GM10248 (cell line): ENCODE results near the gene LYPD3.

Source experiments
- CTCF ChIA-PET: fragments of 300-600 bp; sonication (Branson Sonifier 250); formaldehyde crosslinking; extraction: SDS; loops from one replicate; lab custom pipeline; 2021; ENCODE audit warnings: antibody characterized with exemption; lab: Yijun Ruan, JAX
- POLR2A ChIA-PET: fragments of 350-650 bp; sonication (Branson Sonifier 250); formaldehyde crosslinking; extraction: SDS; loops from one replicate; lab custom pipeline; 2020; ENCODE audit warnings: antibody characterized with exemption; lab: Yijun Ruan, JAX
- DNase-seq: peaks from one replicate; pipeline ENCODE4 v3.0.0; 2012; ENCODE audit errors: extremely low spot score
- TF ChIP-seq, protein P1 (sequence below): IDR thresholded peaks from 2 replicates; pipeline ENCODE4 v1.5.1; 2012; ENCODE audit warnings: mild to moderate bottlenecking, low read depth; ENCODE audit errors: extremely low read depth, missing control alignments, control extremely low read depth

LYPD3 gene

DNA sequence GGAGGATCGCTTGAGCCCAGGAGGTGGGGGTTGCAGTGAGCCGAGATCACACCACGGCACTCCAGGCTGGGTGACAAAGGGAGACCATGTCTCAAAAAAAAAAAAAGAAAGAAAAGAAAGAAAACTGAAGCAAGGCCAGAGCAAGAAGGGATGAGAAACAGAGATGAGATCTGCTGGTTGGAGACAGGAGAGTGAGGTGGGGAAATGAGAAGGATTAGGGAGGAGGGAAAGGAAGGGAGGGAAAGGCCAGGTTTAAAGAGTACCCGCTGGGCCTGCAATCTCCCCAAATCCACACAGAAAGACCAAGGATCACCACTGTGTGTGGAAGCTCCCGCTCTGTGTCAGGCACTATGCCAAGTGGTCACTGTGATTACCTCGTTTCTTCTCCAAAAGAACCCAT is 16.3 kb upstream of the LYPD3 start:
- ChIA-PET CTCF (no interaction called here), POLR2A (interaction anchor here (0.7 kb wide), 1 partner anchor 18 kb away, joined by 5 read pairs; no protein-coding TSS in a partner anchor)
- DNase-seq, result no peak
- TF ChIP-seq, protein P1, sequence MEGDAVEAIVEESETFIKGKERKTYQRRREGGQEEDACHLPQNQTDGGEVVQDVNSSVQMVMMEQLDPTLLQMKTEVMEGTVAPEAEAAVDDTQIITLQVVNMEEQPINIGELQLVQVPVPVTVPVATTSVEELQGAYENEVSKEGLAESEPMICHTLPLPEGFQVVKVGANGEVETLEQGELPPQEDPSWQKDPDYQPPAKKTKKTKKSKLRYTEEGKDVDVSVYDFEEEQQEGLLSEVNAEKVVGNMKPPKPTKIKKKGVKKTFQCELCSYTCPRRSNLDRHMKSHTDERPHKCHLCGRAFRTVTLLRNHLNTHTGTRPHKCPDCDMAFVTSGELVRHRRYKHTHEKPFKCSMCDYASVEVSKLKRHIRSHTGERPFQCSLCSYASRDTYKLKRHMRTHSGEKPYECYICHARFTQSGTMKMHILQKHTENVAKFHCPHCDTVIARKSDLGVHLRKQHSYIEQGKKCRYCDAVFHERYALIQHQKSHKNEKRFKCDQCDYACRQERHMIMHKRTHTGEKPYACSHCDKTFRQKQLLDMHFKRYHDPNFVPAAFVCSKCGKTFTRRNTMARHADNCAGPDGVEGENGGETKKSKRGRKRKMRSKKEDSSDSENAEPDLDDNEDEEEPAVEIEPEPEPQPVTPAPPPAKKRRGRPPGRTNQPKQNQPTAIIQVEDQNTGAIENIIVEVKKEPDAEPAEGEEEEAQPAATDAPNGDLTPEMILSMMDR, result no peak

DNA sequence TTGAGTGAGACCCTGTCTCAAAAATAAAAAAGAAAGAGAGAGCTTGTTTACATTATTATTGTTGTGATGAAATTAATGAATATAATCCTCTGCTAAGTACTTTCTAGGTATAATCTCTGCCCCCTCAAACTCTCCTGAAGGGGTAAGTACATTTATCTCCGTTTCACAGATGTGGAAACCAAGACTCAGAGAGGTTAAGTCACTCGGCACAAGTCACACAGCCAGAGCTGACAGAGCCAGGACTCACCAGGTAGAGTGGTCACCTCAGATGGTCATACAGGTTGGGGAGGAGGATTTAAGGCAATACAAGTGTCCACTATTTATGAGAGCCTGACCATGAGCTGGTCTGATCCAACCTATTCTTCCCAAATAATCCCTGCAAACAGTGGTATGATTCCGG is 15.2 kb upstream of the LYPD3 start:
- TF ChIP-seq, protein P1, result no peak
- ChIA-PET CTCF (interaction anchor here (1.0 to 2.1 kb wide), 3 partner anchors 34 to 55 kb away, joined by 4 to 12 read pairs (median 5); no protein-coding TSS in a partner anchor), POLR2A (no interaction called here)
- no peak for DNase-seq

DNA sequence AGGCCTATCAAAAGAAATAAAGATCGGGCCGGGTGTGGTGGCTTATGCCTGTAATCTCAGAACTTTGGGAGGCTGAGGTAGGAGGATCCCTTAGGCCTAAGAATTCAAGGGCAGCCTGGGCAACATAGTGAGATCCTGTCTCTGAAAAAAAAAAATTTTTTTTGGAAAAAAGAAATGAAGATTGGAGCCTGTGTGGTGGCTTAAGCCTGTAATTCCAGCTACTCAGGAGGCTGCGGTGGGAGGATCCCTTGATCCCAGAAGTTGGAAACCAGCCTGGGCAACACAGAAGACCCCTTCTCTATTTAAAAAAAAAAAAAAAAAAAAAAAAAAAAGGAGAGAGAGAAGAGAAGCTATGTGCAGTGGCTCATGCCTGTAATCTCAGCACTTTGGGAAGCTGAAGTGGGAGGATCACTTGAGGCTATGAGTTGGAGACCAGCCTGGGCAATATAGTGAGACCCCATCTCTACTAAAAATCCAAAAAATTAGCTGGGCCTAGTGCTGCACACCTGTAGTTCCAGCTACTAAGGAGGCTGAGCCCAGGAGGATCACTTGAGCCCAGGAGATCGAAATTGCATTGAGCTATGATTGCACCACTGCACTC is 14.7 kb upstream of the LYPD3 start:
- CTCF ChIA-PET, result interaction anchor here (1.0 to 2.1 kb wide), 4 partner anchors 33 to 114 kb away, joined by 3 to 12 read pairs (median 4); no protein-coding TSS in a partner anchor
- TF ChIP-seq, protein P1, result no peak
- POLR2A ChIA-PET, result no interaction called here

DNA sequence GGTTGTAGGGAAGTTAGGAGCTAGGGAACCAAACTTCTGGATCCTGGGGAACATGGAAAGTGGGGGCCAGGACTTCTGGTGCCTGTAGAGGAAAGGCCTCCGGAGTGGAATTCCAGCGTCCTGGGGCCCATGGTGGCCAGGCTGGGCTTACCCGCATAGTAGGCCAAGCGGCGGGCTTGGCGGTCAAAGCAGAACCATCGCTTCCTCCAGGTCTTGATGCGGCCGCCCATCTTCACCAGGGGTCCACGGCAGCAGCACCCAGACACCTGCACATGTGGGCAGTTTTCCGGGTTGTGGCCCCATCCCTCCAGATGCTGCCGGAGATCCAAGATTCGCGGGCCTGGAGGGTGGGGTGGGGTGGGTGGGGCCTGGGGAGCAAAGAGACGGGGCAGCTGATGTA is 13.8 kb upstream of the LYPD3 start:
- CTCF ChIA-PET, result interaction anchor here (1.3 to 2.1 kb wide), 2 partner anchors 32 to 115 kb away, joined by 3 to 12 read pairs; no protein-coding TSS in a partner anchor
- POLR2A ChIA-PET, result no interaction called here
- TF ChIP-seq, protein P1, result no peak
- DNase-seq, result no peak

More for the DNA sequence above, 14.7 kb upstream of the LYPD3 start:
- DNase-seq, result no peak

DNA sequence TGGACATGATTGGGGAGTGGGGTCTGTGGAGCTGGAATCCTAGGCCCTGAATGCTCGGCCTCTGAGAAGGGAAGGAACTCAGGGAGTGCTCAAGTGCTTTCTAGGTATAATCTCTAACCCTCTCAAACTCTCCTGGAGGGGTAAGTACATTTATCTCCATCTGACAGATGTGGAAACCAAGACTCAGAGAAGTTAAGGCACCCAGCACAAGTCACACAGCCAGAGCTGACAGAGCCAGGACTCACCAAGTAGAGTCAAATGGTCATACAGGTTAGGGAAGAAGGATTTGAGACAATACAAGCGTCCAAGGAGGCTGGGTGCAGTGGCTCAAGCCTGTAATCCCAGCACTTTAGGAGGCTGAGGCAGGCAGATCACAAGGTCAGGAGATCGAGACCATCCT is 12.9 kb upstream of the LYPD3 start:
- TF ChIP-seq, protein P1, result no peak
- DNase-seq, result no peak
- ChIA-PET CTCF (interaction anchor here (1.4 to 1.6 kb wide), 2 partner anchors 20 to 31 kb away, joined by 3 to 8 read pairs; no protein-coding TSS in a partner anchor), POLR2A (no interaction called here)

DNA sequence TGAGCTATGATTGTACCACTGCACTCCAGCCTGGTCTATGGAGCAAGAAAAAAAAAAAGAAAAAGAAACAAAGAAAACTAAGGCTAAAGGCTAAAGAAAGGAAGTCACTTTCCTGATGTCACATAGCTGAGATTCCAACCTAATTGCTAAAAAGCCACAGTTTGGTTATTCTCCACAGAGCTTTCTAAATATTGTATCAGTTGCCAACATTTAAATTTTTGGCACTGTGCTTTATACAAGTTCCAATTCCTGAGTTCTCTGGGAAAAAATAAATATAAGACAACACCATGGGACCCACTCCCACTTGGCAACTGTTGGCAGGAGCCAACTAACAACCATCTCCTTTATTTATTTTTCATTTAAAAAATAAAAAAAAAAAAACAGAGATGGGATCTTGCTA is 11.2 kb upstream of the LYPD3 start:
- ChIA-PET POLR2A (no interaction called here), CTCF (interaction anchor here (1.6 kb wide), 1 partner anchor 12 kb away, joined by 3 read pairs; no protein-coding TSS in a partner anchor)
- no peak for DNase-seq
- TF ChIP-seq, protein P1, result no peak
